Glomerular endothelial cell (primary cell): ENCODE results near the gene UGT2A2. TPM values are rescaled to one million over a fixed set of nuclear protein-coding genes. Genes with fewer than 3 reads are reported as not detected.
"Not testable (repeated sequence)": the region's sequence is repeated elsewhere in the genome, so short reads cannot be mapped to it uniquely, and the experiment has no call there.

Experiments
- DNase-seq: peaks from one replicate; pipeline ENCODE4 v3.0.0-alpha.2; 2011; ENCODE audit warnings: low read depth, low spot score; ENCODE audit errors: extremely low read depth
- total RNA-seq: library from RNA; depleted of rRNA; stranded (reverse); fragments of >200 nt; gene quantifications from 2 replicates; pipeline ENCODE4 v1.2.3, GENCODE V29; 2015

The UGT2A2 gene
- not detected in 2 replicates for total RNA-seq

GRCh38 chr4:69639542-69639941 lies at the start of gene UGT2A2:
Gene UGT2A2 (minus strand): TSS chr4:69639642. CDS start chr4:69639640, 2 bp downstream.
- DNase-seq, result no peak

GRCh38 chr4:69684804-69685203 lies 45.4 kb upstream of the UGT2A2 start:
- no peak for DNase-seq

- DNase-seq, result no peak
Observed at GRCh38 chr4:69668680-69669079, 29.2 kb upstream of the UGT2A2 start.

GRCh38 chr4:69664009-69664408 lies 24.6 kb upstream of the UGT2A2 start:
- not testable (repeated sequence) for DNase-seq

GRCh38 chr4:69661130-69661803 lies 21.8 kb upstream of the UGT2A2 start:
- DNase-seq, result not testable (repeated sequence)

- no peak for DNase-seq
Observed at GRCh38 chr4:69658133-69658532, 18.7 kb upstream of the UGT2A2 start.

- DNase-seq, result no peak
Observed at GRCh38 chr4:69656653-69657158, 17.3 kb upstream of the UGT2A2 start.

- DNase-seq, result no peak
Observed at GRCh38 chr4:69653147-69653546, 13.7 kb upstream of the UGT2A2 start, which contains the start of gene UGT2A1. Gene UGT2A1 (minus strand): TSS chr4:69653247. CDS start chr4:69647644, 5,603 bp downstream.

- DNase-seq, result no peak
Observed at GRCh38 chr4:69650872-69651271, 11.4 kb upstream of the UGT2A2 start.

- no peak for DNase-seq
Observed at GRCh38 chr4:69649629-69650028, 10.2 kb upstream of the UGT2A2 start.

- no peak for DNase-seq
Observed at GRCh38 chr4:69649207-69649606, 9.8 kb upstream of the UGT2A2 start.

GRCh38 chr4:69642961-69643360 lies 3.5 kb upstream of the UGT2A2 start:
- DNase-seq, result no peak

- DNase-seq, result no peak
Observed at GRCh38 chr4:69640289-69640688, 847 bp upstream of the UGT2A2 start.

- DNase-seq, result no peak
Observed at GRCh38 chr4:69617083-69617694, 22.3 kb downstream of the UGT2A2 start.

- DNase-seq, result no peak
Observed at GRCh38 chr4:69610484-69610883, 29.0 kb downstream of the UGT2A2 start.

GRCh38 chr4:69601065-69601464 lies 38.4 kb downstream of the UGT2A2 start:
- DNase-seq, result no peak

- no peak for DNase-seq
Observed at GRCh38 chr4:69600013-69600412, 39.4 kb downstream of the UGT2A2 start.

- DNase-seq, result no peak
Observed at GRCh38 chr4:69594382-69594781, 45.1 kb downstream of the UGT2A2 start.

- no peak for DNase-seq
Observed at GRCh38 chr4:69591364-69591763, 48.1 kb downstream of the UGT2A2 start.

- DNase-seq, result no peak
Observed at GRCh38 chr4:69589884-69590283, 49.6 kb downstream of the UGT2A2 start.

- DNase-seq, result no peak
Observed at GRCh38 chr4:69584135-69584534, 55.3 kb downstream of the UGT2A2 start.

GRCh38 chr4:69583543-69583942 lies 55.9 kb downstream of the UGT2A2 start:
- DNase-seq, result no peak
